Esophagus (tissue), 2 donors: ENCODE data around the gene SLC39A11. TPM values are rescaled to one million over a fixed set of nuclear protein-coding genes. Genes with fewer than 3 reads are reported as not detected.
A peak's percentile ranks its signal among the peaks of the same experiment; 100 is the strongest.

Experiments
- H3K27ac ChIP-seq, 2 donors: one replicate each; pipeline ENCODE4 v1.5.1; 2013; ENCODE audit warnings: low read depth in 2 of 2, mild to moderate bottlenecking in 2 of 2, inconsistent platforms in 1 of 2, low read length in 1 of 2, moderate library complexity in 1 of 2
- H3K27me3 ChIP-seq, 2 donors: one replicate each; pipeline ENCODE4 v1.6.1; 2013; ENCODE audit warnings: low read length in 2 of 2, control low read depth in 1 of 2, mild to moderate bottlenecking in 1 of 2; ENCODE audit not compliant: insufficient read depth in 2 of 2, control insufficient read depth in 1 of 2
- H3K36me3 ChIP-seq, 2 donors: one replicate each; pipeline ENCODE4 v1.6.1; 2013; ENCODE audit warnings: low read length in 1 of 2; ENCODE audit not compliant: control insufficient read depth in 2 of 2, insufficient read depth in 2 of 2
- H3K4me1 ChIP-seq, 2 donors: one replicate each; pipeline ENCODE4 v1.6.1; 2013; ENCODE audit warnings: low read length in 1 of 2; ENCODE audit not compliant: control insufficient read depth in 2 of 2, insufficient read depth in 2 of 2
- H3K4me3 ChIP-seq, 2 donors: one replicate each; pipeline ENCODE4 v1.5.1; 2013; ENCODE audit warnings: low read length in 2 of 2, mild to moderate bottlenecking in 2 of 2, low read depth in 1 of 2, moderate library complexity in 1 of 2
- H3K9me3 ChIP-seq, 2 donors: one replicate each; pipeline ENCODE4 v1.6.1; 2013; ENCODE audit warnings: mild to moderate bottlenecking in 2 of 2, low read depth in 1 of 2, low read length in 1 of 2, moderate library complexity in 1 of 2; ENCODE audit not compliant: control insufficient read depth in 2 of 2, insufficient read depth in 1 of 2
- WGBS, 2 donors: extraction: QIAGEN DNeasy Blood & Tissue Kit; methylation state at CpG; one replicate each; pipeline ENCODE4 v1.1.7; 2013; 5-methylcytosine and 5-hydroxymethylcytosine counted together
- polyA plus RNA-seq, 2 donors: library from polyadenylated mRNA; stranded (reverse); fragments of 200-250 nt; gene quantifications; one replicate each; pipeline ENCODE4 v1.2.3, GENCODE V29; 2013
- donor health status: healthy with polysubstance abuse.
- donor health status: Bipolar disorder and iron deficiency.

Gene SLC39A11
- polyA plus RNA-seq, 2 donors: 10.6 to 11.7 TPM

DNA sequence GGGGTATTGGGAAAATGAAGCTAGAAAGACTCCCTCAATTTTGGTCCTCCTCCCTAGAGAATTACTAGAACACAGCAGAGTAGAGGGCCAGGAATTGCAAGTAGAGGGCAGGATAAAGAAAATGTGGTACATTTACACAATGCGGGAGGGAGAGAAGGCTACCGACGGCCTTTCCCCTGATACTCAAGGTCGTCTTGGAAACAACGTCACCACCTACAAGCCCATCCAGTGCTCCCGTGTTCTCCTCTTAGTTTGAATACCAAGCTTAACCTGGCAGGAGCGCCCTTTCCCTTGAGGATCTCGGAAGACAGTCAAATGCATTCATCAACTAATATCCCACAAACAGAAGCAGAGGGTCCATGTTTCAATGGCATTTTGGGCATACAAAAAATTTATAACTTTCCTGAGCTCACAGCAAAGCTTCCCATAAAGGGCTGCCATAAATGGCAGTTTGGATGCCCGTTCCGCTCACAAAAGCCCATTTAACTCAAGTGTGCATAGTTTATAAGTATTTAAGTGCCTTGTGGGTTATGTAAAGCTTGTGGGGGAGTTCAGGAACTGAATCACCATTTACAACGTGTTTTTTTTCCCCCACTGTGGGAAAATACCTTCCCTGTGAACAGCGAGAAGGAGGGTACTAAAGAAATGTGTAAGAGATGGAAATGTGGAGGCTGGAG is 414.6 kb downstream of the SLC39A11 start:
- Histone ChIP-seq H3K4me3 (no peak overlapping the region), H3K36me3 (no peaks in the 10 kb centered on the region), H3K4me1 (no peaks in the 10 kb centered on the region), H3K27ac (no peak overlapping the region), H3K27me3 (no peaks in the 10 kb centered on the region), H3K9me3 (no peaks in the 10 kb centered on the region)
- WGBS, 2 donors: 85 to 86% methylated on average over 12 of the region's 12 CpGs

- Histone ChIP-seq H3K4me1 (no peaks in the 10 kb centered on the region), H3K27ac (no peak overlapping the region), H3K36me3 (no peaks in the 10 kb centered on the region), H3K4me3 (no peak overlapping the region), H3K27me3 (no peaks in the 10 kb centered on the region), H3K9me3 (no peaks in the 10 kb centered on the region)
- 96 to 98% methylated on average over 2 of the region's 2 CpGs for WGBS, 2 donors
These were observed 415.4 kb downstream of the SLC39A11 start for GRCh38 chr17:72677108-72677507.

DNA sequence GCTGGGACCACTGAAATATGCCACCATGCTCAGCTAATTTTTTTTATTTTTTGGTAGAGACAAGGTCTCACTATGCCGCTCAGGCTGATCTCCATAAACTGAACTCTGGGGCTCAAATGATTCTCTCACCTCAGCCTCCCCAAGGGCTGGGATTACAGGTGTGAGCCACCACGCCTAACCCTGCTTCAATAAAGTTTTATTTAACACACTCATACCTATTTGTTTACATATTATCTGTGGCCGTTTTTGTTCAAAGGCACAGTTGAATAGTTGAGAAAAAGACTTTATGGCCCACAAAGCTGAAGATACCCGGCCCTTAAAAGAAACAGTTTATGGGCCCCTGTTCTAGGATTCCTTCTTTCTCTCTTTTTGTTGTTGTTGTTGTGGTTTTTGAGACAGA is 419.8 kb downstream of the SLC39A11 start:
- Histone ChIP-seq H3K36me3 (no peaks in the 10 kb centered on the region), H3K27me3 (no peaks in the 10 kb centered on the region), H3K4me3 (no peak overlapping the region), H3K9me3 (no peaks in the 10 kb centered on the region), H3K4me1 (no peaks in the 10 kb centered on the region), H3K27ac (no peak overlapping the region)
- WGBS, 2 donors: 91 to 94% methylated on average over 4 of the region's 4 CpGs

GRCh38 chr17:72671016-72671415 is 421.5 kb downstream of the SLC39A11 start:
- Histone ChIP-seq H3K9me3 (no peaks in the 10 kb centered on the region), H3K36me3 (no peaks in the 10 kb centered on the region), H3K27ac (no peak overlapping the region)

GRCh38 chr17:72667096-72668063 is 425.1 kb downstream of the SLC39A11 start:
- no peaks in the 10 kb centered on the region for H3K9me3 ChIP-seq
- no peak overlapping the region for H3K27ac ChIP-seq
- no peaks in the 10 kb centered on the region for H3K36me3 ChIP-seq
- no peaks in the 10 kb centered on the region for H3K27me3 ChIP-seq
- H3K4me1 ChIP-seq: peaks cover 0 to 3% of the 10 kb centered on the region in 2 donors
- no peak overlapping the region for H3K4me3 ChIP-seq
- WGBS, 2 donors: 84 to 88% methylated on average over 5 of the region's 5 CpGs

More at GRCh38 chr17:72671016-72671415, 421.5 kb downstream of the SLC39A11 start:
- H3K4me3 ChIP-seq: no peak overlapping the region
- peaks cover 0 to 3% of the 10 kb centered on the region in 2 donors for H3K4me1 ChIP-seq
- H3K27me3 ChIP-seq: no peaks in the 10 kb centered on the region

DNA sequence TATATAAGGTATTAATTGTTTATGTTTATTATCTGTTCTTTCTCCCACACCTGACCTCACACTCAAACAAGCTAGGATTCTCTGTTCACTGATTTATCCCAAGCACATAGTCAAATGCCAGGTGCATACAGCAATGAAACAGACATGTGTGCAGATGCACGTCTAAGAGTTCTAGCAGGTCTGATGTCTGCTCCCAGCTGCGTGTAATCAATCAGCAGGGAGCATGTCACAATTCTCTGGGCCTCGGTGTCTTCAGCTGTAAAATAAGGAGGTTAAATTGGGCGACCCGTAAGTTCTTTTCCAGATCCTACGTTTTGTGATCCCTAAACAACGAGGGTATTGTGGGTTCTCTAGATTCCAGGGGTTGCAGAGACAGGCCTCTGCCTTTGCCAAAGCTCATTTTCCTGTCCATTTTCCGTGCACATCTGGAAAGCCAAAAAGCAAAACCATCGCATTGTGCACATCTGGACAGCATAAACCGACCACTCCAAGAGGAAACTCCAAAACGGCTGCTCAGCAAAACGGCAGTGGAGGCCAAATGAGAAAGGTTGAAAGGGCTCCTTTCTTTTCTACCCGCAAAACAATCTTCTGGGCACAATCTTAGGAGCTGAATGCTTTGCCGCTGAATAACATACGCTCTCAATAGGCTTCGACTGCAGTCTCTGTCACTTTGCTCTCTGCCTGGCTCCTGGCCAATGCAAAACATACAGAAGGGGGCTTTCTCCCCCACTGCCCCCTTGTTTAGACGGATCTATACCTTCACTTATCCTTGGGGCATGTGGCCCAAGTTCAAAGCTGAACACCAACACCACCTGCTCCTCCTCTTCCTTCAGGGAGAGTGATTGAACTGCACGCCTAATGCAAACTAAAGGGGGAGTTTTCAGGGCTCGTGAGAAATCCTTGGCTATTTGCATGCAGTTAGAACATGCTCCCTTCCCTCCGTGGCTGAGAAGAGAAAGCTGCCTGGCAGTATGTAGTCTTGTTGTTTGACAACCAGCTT is 426.3 kb downstream of the SLC39A11 start:
- Histone ChIP-seq H3K4me1 (peaks cover 2 to 5% of the 10 kb centered on the region in 2 donors), H3K27me3 (no peaks in the 10 kb centered on the region), H3K9me3 (no peaks in the 10 kb centered on the region), H3K27ac (no peak overlapping the region), H3K36me3 (no peaks in the 10 kb centered on the region), H3K4me3 (no peak overlapping the region)
- WGBS, 2 donors: 37 to 53% methylated on average over 20 of the region's 20 CpGs

GRCh38 chr17:72662827-72663190 is 429.7 kb downstream of the SLC39A11 start:
- no peak overlapping the region for H3K27ac ChIP-seq

DNA sequence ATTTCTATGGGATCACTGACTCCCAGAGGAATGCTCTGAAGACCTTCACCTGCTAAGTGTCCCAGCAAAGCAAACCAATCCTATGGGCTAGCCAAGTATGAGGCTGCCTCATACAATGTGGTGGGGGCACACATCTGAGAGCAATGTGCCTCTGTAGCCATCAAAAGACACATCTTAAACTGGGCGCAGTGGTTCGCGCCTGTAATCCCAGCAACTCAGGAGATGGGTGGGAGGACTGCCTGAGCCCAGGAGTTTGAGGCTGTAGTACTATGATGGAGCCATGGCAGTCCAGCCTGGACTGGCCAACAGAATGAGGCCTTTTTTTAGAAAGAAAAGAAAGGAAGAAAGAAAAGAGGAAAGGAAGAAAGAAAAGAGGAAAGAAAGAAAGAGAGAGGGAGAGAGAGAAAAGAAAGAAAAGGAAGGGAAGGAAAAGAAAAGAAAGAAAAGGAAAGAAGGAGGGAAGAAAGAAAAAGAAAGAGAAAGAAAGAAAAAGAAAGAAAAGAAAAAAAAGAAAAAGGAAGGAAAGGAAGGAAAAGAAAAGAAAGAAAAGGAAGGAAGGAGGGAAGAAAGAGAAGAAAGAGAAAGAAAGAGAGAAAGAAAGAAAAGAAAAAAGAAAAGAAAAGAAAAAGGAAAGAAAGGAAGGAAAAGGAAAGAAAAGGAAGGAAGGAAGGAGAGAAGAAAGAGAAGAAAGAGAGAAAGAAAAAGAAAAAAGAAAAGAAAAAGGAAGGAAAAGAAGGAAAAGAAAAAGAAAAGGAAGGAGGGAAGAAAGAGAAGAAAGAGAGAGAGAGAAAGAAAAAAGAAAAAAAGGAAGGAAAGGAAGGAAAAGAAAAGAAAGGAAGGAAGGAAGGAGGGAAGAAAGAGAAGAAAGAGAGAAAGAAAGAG is 430.3 kb downstream of the SLC39A11 start:
- no peaks in the 10 kb centered on the region for H3K9me3 ChIP-seq
- WGBS, 2 donors: 74 to 97% methylated on average over 3 of the region's 3 CpGs
- no peak overlapping the region for H3K4me3 ChIP-seq
- peaks cover 2 to 10% of the 10 kb centered on the region in 2 donors for H3K4me1 ChIP-seq
- no peaks in the 10 kb centered on the region for H3K27me3 ChIP-seq
- H3K36me3 ChIP-seq: no peaks in the 10 kb centered on the region
- H3K27ac ChIP-seq: peak overlapping the region in 1 of 2 donors; percentile 61

More at GRCh38 chr17:72662827-72663190, 429.7 kb downstream of the SLC39A11 start:
- Histone ChIP-seq H3K4me3 (no peak overlapping the region), H3K9me3 (no peaks in the 10 kb centered on the region), H3K36me3 (no peaks in the 10 kb centered on the region), H3K27me3 (no peaks in the 10 kb centered on the region), H3K4me1 (peaks cover 2 to 10% of the 10 kb centered on the region in 2 donors)
- WGBS, 2 donors: 76 to 78% methylated on average over 1 of the region's 1 CpG
